Activated CD4-positive, alpha-beta T cell treated with anti-CD3 and anti-CD28 coated beads, Interleukin-2, Interleukin-4, amounts not matched to agents 100 ng/mL and 50 ng/mL, durations not matched to agents 16 hours and 8 hours (primary cell): Measurements from ENCODE around the gene PAK1IP1.
"Not testable (repeated sequence)": the region's sequence is repeated elsewhere in the genome, so short reads cannot be mapped to it uniquely, and the experiment has no call there.

Source experiments
- DNase-seq: peaks from one replicate; pipeline ENCODE4 v3.0.0-alpha.2; 2020; ENCODE audit warnings: low spot score

PAK1IP1 gene

DNA sequence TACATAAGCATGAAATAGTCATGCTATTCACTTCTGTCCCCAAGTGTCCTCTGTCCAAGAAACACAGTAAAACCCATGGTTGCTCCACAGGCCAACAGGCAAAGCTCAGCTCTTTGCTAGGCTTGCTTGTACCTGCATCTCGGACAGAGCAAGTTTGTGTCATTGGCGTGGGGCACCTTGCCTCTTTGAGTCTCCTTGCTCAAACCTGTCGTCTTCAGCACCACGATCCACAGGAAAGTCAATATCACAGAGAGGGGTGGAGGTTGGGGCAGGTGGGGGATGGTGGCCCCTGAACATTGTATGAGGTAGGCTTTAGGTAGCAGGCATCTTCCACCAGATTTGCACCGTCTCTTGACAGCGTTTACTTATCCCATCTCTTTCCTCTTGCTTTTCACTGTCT, 48.7 kb downstream of the PAK1IP1 start:
- no peak for DNase-seq

- no peak for DNase-seq
Observed at GRCh38 chr6:10745116-10745515, 50.3 kb downstream of the PAK1IP1 start.

- DNase-seq: no peak
Observed at GRCh38 chr6:10746915-10747250, 52.1 kb downstream of the PAK1IP1 start.

DNA sequence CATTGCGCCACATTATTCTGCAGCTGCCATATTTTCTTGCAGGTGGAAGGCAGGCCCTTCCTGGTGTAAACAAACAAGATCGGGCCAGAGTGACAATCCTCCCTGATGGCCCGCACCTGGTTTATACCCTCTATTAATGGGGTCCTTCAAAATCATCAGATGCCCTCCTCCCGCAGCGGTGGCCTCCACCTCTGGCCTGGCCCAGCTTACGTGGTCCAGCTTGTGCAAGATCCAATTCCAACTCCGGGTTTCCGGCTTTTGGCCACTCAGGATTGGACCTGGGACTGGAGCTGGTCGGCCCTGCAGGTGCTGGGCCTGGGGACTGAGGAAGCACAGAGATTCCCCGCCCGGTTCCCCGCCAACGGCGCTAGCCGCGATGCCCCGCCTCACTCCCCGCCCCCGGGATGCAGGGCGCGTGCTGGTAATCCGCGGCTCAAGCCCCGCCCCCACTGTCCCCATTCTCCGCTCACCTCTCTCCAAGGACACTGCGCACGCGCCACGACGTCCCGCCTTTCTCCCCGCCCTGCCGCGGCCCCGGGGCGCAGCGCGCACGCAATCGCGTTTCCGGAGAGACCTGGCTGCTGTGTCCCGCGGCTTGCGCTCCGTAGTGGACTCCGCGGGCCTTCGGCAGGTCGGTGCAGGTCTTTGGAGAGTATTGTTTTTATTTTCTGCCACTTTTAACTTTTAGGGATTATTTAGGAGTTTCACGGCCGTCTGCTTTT, 52.6 kb downstream of the PAK1IP1 start, which contains the start of gene TMEM14B:
TSS of gene TMEM14B (plus strand) at position 555 of the 722 bp plus-strand sequence. CDS start 1,441 bp downstream, outside the sequence.
- peak; percentile 99 for DNase-seq

DNA sequence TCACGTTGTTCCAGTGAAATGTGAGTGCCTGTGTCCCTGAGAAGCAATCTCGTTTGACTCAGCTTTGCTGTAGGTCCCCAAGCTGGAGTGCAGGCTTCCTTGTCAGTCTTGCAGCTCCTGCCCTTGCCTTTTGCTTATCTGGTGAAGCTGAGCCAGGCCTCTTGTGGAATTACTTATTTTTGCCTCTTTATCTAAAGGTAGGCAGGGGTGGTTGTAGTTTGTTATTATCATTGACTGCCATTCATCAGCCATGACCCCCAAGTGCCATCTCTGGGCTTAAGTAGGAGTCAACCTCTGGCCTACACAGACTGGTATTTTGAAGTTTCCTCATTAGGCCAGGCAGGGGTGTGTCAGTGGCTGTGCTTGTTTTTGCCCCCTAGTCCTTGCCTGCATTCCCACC, 55.0 kb downstream of the PAK1IP1 start:
- no peak for DNase-seq

DNA sequence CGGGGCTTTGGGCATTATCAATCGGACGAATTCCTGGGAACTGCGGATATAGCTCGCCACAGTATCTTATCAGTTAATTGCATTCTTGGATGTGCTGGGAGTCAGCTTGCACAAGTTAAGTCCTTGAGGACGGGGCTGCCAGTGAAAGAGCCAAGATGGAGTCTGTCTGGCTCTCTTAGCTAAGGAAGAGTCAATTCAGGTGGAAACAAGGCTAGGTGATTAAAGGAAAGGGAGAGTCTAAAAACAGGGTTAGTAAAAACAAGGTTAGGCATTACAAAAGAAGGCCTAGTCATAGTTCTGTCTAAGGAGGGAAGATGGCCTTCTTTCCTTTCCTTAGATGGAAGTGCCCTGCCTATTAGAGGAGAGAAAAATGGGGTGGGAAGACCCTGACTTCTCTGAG, 55.8 kb downstream of the PAK1IP1 start:
- DNase-seq: not testable (repeated sequence)

DNA sequence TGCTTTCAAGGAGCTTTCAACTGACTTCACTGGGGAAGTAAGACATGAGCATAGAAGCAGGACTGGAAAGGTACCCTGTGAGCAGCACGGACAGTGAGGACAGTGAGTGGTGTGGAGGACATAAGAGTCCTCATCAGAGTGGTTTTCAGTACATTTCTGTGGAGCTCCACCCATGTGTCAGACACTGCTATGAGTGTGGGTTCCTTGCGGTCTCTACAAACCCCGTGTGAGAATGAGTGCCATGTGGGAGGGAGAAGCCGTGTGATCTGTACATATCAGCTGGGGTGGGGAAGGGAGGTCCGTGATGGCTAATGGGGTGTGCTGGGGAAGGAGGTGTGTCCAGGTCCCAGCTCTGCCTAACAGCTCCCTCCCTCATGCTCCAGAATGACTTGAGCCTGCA, 57.0 kb downstream of the PAK1IP1 start:
- DNase-seq: not testable (repeated sequence)

DNA sequence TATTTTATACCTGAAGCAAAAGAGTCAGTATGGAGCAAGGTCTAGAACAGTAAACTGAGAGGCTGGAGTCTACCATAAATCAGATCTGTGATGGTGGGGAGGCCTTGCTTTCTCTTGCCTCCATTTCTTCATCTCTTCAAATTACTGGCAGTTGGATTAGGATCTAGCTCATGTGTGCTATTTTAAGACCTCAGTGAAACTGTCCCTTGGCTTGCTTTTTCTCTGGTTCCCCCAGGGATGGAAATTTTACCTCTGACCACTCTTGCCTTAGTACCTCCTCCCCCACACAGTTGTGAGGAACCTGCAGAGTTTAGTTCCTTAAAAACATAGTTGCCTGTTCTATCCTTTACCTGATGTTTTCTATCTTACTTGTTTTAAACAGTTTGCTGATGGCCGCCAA, 61.3 kb downstream of the PAK1IP1 start:
- no peak for DNase-seq
